Keratinocyte (primary cell): ENCODE measurements around the gene PCDH9. TPM values are rescaled to one million over a fixed set of nuclear protein-coding genes. Genes with fewer than 3 reads are reported as not detected.

Experiments
- DNase-seq: peaks from one replicate; pipeline ENCODE4 v3.0.0-alpha.2; 2011; ENCODE audit warnings: low read depth, missing footprints, low spot score
- FAIRE-seq: peaks from 2 replicates; lab custom pipeline; 2011; peaks lifted over from hg19 to GRCh38; lab: Jason Lieb, UNC
- H2AFZ ChIP-seq: 2 replicates; pipeline ENCODE4 v1.6.0; 2012; ENCODE audit warnings: low read length, control low read depth, inconsistent platforms; ENCODE audit not compliant: control insufficient read depth
- H3K27ac ChIP-seq: 2 replicates; pipeline ENCODE4 v1.5.1; 2011; ENCODE audit warnings: low read length; ENCODE audit not compliant: control insufficient read depth, insufficient read depth
- H3K27me3 ChIP-seq: 3 replicates; pipeline ENCODE4 v1.6.0; 2011; ENCODE audit warnings: low read length; ENCODE audit not compliant: control insufficient read depth, insufficient read depth; ENCODE audit errors: extremely low read depth
- H3K36me3 ChIP-seq, 2 experiments: 2 replicates in 1 of 2; 3 replicates in 1 of 2; pipeline ENCODE4 v1.5.1; 2011; ENCODE audit warnings: low read length in 2 of 2, mild to moderate bottlenecking in 1 of 2; ENCODE audit not compliant: control insufficient read depth in 2 of 2, insufficient read depth in 2 of 2; ENCODE audit errors: extremely low read depth in 1 of 2
- H3K4me1 ChIP-seq: 3 replicates; pipeline ENCODE4 v1.5.1; 2011; ENCODE audit warnings: low read length; ENCODE audit not compliant: control insufficient read depth, insufficient read depth; ENCODE audit errors: extremely low read depth
- H3K4me2 ChIP-seq: 3 replicates; pipeline ENCODE4 v1.6.0; 2011; ENCODE audit warnings: low read depth, low read length; ENCODE audit not compliant: control insufficient read depth, insufficient read depth; ENCODE audit errors: extremely low read depth
- H3K4me3 ChIP-seq, 3 experiments: fragments of 200-600 bp in 1 of 3; sonication (generic) in 1 of 3; 2 replicates in 2 of 3; 3 replicates in 1 of 3; pipeline ENCODE4 v1.5.1; 2011 to 2016; ENCODE audit warnings: low read length in 3 of 3, mild to moderate bottlenecking in 3 of 3, control low read depth in 2 of 3, inconsistent platforms in 1 of 3, low read depth in 1 of 3, mixed read lengths in 1 of 3, mixed run types in 1 of 3, moderate library complexity in 1 of 3; ENCODE audit not compliant: control insufficient read depth in 2 of 3, insufficient read depth in 2 of 3; ENCODE audit errors: extremely low read depth in 1 of 3
- H3K79me2 ChIP-seq: 2 replicates; pipeline ENCODE4 v1.6.0; 2012; ENCODE audit warnings: low read length; ENCODE audit not compliant: control insufficient read depth, insufficient read depth
- H3K9ac ChIP-seq: 3 replicates; pipeline ENCODE4 v1.6.0; 2011; ENCODE audit warnings: low read length; ENCODE audit not compliant: control insufficient read depth, insufficient read depth; ENCODE audit errors: extremely low read depth
- H3K9me1 ChIP-seq: 3 replicates; pipeline ENCODE4 v1.6.0; 2011; ENCODE audit warnings: low read length; ENCODE audit not compliant: control insufficient read depth, insufficient read depth; ENCODE audit errors: extremely low read depth
- H3K9me3 ChIP-seq: 2 replicates; pipeline ENCODE4 v1.5.1; 2012; ENCODE audit warnings: low read depth, low read length; ENCODE audit not compliant: control insufficient read depth
- H4K20me1 ChIP-seq: 3 replicates; pipeline ENCODE4 v1.6.0; 2011; ENCODE audit warnings: low read length; ENCODE audit not compliant: control insufficient read depth, insufficient read depth; ENCODE audit errors: extremely low read depth
- CTCF ChIP-seq, 3 experiments: IDR thresholded peaks in 1 of 3; conservative IDR thresholded peaks in 1 of 3; optimal IDR thresholded peaks in 1 of 3; 2 replicates in 2 of 3; 3 replicates in 1 of 3; pipeline versions ENCODE3 to v1.5.1; 2011; ENCODE audit warnings: low read length in 3 of 3, mild to moderate bottlenecking in 3 of 3, moderate library complexity in 2 of 3, control low read depth in 1 of 3, inconsistent platforms in 1 of 3; ENCODE audit not compliant: insufficient read depth in 2 of 3; ENCODE audit errors: extremely low read depth in 1 of 3
- EZH2 ChIP-seq: IDR thresholded peaks from one replicate; pipeline ENCODE4 v1.6.1; 2012; ENCODE audit warnings: inconsistent platforms, mild to moderate bottlenecking, low read length, moderate library complexity
- dilution Hi-C: fragments of 300-500 bp; cut with MboI; formaldehyde crosslinking; loops from one replicate; pipeline ENCODE4 v1.7.0; 2020; ENCODE audit warnings: low sequenced_read_pairs; ENCODE audit not compliant: extremely low pct_ligation_motif_present
- polyA plus RNA-seq, 5 experiments: library from polyadenylated mRNA; depleted of rRNA in 3 of 5; stranded (reverse) in 3 of 5; stranded (forward) in 1 of 5; unstranded in 1 of 5; fragments of >200 nt; gene quantifications; 1 replicate in 1 of 5; 2 replicates in 3 of 5; 3 replicates in 1 of 5; pipeline versions ENCODE4 v1.2.1 to v1.2.3, GENCODE V29; 2011 to 2012; ENCODE audit warnings: missing spikeins in 2 of 5, low read depth in 1 of 5, low replicate concordance in 1 of 5

The PCDH9 gene
- polyA plus RNA-seq, 1 donor (not counting 4 experiments of a cell fraction or from before 2014, with no cell fraction given) = 0.21 TPM

DNA sequence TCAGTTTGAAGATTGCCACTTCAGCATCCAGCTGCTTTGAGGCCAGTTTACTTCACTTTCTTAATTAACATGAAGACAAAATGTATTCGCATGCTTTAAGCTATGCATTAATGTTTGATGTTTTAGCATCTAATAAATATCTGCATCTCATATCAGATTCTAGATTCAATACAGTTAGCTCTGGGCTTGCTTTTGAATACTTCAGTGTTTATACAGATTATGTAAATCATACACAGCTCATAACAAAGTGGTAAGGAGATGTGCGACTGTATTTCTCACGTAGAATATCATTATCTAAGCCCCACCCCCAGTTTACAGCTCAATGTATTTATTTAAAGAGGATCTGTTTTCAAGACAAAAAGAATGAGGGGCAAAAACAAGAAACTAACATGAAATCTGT lies 770.5 kb downstream of the PCDH9 start:
- TF ChIP-seq EZH2 (no peak), CTCF (optimal IDR thresholded peaks at IDR 0.05 in 1 of 3, IDR thresholded peaks at IDR 0.05 in 1 of 3, conservative IDR thresholded peaks at IDR 0.05 in 1 of 3; ENCODE audit: extremely low read depth in 1 of 3, insufficient read depth in 2 of 3, low read length in 3 of 3) (no peak)
- Histone ChIP-seq H3K36me3 (no peaks in the 10 kb centered on the region), H3K27ac (no peak overlapping the region), H3K27me3 (no peaks in the 10 kb centered on the region), H3K79me2 (no peaks in the 10 kb centered on the region), H4K20me1 (no peaks in the 10 kb centered on the region), H3K9me3 (no peaks in the 10 kb centered on the region), H2AFZ (no peak overlapping the region), H3K9ac (no peak overlapping the region), H3K4me1 (no peaks in the 10 kb centered on the region), H3K4me2 (no peak overlapping the region), H3K9me1 (no peaks in the 10 kb centered on the region), H3K4me3 (no peak overlapping the region)
- dilution Hi-C loops = no loop called here
- no peak for DNase-seq
- FAIRE-seq = no peak

DNA sequence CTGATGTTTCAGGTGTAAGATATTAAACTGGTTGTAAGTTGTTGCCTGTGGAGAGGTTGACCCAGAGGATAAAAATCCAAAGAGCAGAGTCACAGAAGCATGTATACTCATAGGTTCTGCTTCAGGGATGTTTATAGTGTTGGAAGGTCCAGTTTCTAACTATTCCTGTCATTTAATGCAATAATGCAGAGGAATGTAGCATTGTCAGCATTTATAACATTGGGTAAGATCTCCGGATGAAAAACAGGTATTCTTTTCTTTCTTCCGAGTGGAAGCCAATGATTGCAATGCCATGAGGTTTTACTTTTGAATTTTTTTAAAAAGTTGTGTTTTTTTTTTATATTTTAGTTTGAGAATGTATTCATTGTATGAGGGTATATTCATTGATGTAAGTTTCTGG lies 771.0 kb downstream of the PCDH9 start:
- TF ChIP-seq EZH2 (no peak), CTCF (optimal IDR thresholded peaks at IDR 0.05 in 1 of 3, IDR thresholded peaks at IDR 0.05 in 1 of 3, conservative IDR thresholded peaks at IDR 0.05 in 1 of 3; ENCODE audit: extremely low read depth in 1 of 3, insufficient read depth in 2 of 3, low read length in 3 of 3) (no peak)
- Histone ChIP-seq H3K4me3 (no peak overlapping the region), H3K9ac (no peak overlapping the region), H3K27me3 (no peaks in the 10 kb centered on the region), H3K9me3 (no peaks in the 10 kb centered on the region), H3K4me1 (no peaks in the 10 kb centered on the region), H3K27ac (no peak overlapping the region), H4K20me1 (no peaks in the 10 kb centered on the region), H3K4me2 (no peak overlapping the region), H3K79me2 (no peaks in the 10 kb centered on the region), H2AFZ (no peak overlapping the region), H3K9me1 (no peaks in the 10 kb centered on the region), H3K36me3 (no peaks in the 10 kb centered on the region)
- dilution Hi-C loops = no loop called here
- DNase-seq = no peak
- no peak for FAIRE-seq
